Measurements from ENCODE around the gene TAF8. TPM values are rescaled to one million over a fixed set of nuclear protein-coding genes. Genes with fewer than 3 reads are reported as not detected.

The TAF8 gene
- 15.1 and 19.1 TPM in 2 replicates for total RNA-seq

GRCh38 chr6:42050297-42051267, at the start of gene TAF8:
TSS of gene TAF8 (plus strand) at chr6:42050524. CDS start at chr6:42050542, 18 bp downstream.

Other genes with a start within 250 kb of the TAF8 start
- gene USP49, start 155.1 kb upstream of the TAF8 start, total RNA-seq: 0.30 and 0.70 TPM in 2 replicates
- gene MED20, start 129.4 kb upstream of the TAF8 start, total RNA-seq: 16.5 TPM in 2 replicates
- gene BYSL, start 129.0 kb upstream of the TAF8 start, total RNA-seq: 9.1 and 13.4 TPM in 2 replicates
- gene CCND3, start 108.7 kb upstream of the TAF8 start, total RNA-seq: 56.8 and 66.6 TPM in 2 replicates
- 16.9 and 17.4 TPM in 2 replicates for gene C6orf132, start 92.1 kb downstream of the TAF8 start, total RNA-seq
- gene GUCA1A, start 122.8 kb downstream of the TAF8 start, total RNA-seq: 0.11 and 0.16 TPM in 2 replicates
- 0.23 TPM in 1 of 2 replicates, not detected in the other for gene GUCA1B, start 144.4 kb downstream of the TAF8 start, total RNA-seq
- gene MRPS10, start 167.3 kb downstream of the TAF8 start, total RNA-seq: 79.2 and 82.5 TPM in 2 replicates